Rectal smooth muscle tissue (tissue), 1 donor: Measurements from ENCODE around the gene R3HCC1L.
"Not testable (repeated sequence)": the region's sequence is repeated elsewhere in the genome, so short reads cannot be mapped to it uniquely, and the experiment has no call there.

Experiments
- H3K27ac ChIP-seq: one replicate; pipeline ENCODE4 v1.7.0; 2013; ENCODE audit warnings: low read depth, low read length, inconsistent platforms
- H3K27me3 ChIP-seq: one replicate; pipeline ENCODE4 v1.7.0; 2013; ENCODE audit warnings: low read length; ENCODE audit not compliant: control insufficient read depth, insufficient read depth
- H3K36me3 ChIP-seq: one replicate; pipeline ENCODE4 v1.7.0; 2013; ENCODE audit warnings: low read length; ENCODE audit not compliant: control insufficient read depth, insufficient read depth
- H3K4me1 ChIP-seq: one replicate; pipeline ENCODE4 v1.7.0; 2013; ENCODE audit warnings: low read length; ENCODE audit not compliant: control insufficient read depth, insufficient read depth
- H3K4me3 ChIP-seq: one replicate; pipeline ENCODE4 v1.7.0; 2013; ENCODE audit warnings: low read length
- H3K9ac ChIP-seq: one replicate; pipeline ENCODE4 v1.7.0; 2013; ENCODE audit warnings: low read length

R3HCC1L gene

DNA sequence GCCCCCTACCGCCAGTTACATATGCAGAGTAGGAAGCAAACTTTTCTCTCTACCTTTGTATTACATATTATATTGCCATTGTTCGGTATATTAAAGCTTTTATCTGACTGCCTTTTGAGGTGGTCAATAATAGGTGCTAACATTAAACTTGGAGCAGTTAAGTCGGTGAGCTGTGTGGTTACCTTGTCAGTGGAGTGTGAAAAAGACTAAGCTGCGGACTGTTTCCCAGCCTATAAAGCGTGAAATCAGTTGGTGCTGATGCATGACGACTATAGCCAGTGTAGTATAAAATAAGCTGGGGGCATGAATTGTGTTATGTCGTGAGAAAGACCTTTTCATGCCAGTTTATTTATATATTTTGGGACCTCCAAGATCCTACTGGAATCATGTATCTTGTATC lies 33.7 kb downstream of the R3HCC1L start:
- Histone ChIP-seq H3K36me3 (peaks cover 2% of the 10 kb centered on the region), H3K4me1 (peaks cover 8% of the 10 kb centered on the region), H3K27ac (no peak overlapping the region), H3K9ac (no peak overlapping the region), H3K27me3 (no peaks in the 10 kb centered on the region), H3K4me3 (no peak overlapping the region)

DNA sequence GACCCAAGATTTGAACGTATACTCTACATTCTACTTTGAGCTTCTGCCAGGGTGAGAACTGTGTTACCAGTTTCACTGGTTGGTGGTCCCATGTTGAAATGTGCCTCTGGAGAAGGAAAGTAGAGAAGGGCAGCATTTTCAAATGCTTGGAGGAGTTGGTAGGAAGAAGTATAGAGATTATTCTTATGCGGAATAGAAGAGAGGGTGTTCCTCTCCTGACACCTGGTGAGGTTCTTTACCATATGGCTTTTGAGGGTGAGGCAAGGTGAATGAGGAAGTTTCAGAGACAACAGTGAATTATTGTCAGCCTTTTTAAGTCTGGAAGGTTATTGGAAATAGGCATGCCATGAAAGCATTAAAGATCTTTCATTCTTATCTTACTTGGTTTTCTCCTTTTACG lies 34.3 kb downstream of the R3HCC1L start:
- Histone ChIP-seq H3K4me3 (no peak overlapping the region), H3K27me3 (no peaks in the 10 kb centered on the region), H3K27ac (no peak overlapping the region), H3K36me3 (peaks cover 2% of the 10 kb centered on the region), H3K9ac (no peak overlapping the region), H3K4me1 (peaks cover 8% of the 10 kb centered on the region)

DNA sequence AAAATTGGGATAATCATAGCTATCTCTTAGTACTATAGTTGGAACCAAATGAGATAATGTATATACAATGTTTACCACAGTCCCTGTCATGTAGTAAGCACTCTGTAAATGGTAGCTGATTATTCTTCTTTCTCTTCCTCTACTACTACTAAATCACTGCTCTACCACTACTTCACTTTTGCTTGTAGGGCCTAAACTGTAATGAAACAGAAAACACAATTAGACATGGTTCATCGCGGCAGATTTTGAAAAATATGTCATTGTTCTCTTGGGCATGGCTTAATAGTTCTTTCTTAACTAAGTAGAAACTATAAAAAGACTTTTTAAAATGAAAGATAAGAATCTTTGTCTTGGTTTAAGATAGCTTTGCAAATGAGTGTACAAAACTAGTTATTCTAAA lies 34.9 kb downstream of the R3HCC1L start:
- no peak overlapping the region for H3K27ac ChIP-seq
- no peak overlapping the region for H3K4me3 ChIP-seq
- peaks cover 8% of the 10 kb centered on the region for H3K4me1 ChIP-seq
- H3K9ac ChIP-seq, result no peak overlapping the region
- H3K27me3 ChIP-seq, result no peaks in the 10 kb centered on the region
- peaks cover 2% of the 10 kb centered on the region for H3K36me3 ChIP-seq

DNA sequence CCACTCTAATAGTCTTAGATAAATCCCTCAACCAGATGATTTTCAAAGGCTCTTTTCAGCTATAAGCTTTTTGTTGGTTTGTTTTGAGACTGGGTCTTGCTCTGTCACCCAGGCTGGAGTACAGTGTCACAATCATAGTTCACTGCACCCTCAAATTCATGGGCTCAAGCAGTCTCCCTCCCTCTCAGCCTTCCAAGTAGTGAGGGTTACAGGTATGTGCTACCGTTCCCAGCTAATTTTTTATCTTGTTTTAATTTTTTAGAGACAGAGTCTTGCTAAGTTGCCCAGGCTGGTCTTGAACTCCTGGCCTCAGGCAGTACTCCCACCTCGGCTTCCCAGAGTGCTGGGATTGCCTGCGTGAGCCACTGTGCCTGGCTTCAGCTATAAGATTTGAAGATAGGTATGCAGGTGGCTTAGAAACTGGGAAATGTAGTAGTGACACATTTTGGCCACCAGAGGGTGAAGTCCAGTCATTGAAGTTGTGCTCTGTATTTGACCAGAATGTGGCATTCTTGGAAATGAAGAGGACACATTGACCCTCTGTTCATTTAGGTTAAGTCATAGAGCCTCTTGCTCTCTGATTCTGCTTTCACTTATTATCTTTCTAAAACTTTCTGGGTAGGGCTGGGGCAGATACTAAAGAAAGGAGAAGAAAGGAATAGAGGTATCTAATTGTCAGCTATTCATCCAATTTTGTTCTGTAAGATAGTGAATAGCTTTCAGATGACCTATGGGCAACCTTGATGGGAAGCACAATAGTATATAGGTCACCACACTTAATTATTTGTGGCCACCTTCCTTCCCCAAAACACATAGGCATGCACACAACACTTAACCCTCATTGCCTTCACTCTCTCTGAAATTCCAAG lies 36.0 kb downstream of the R3HCC1L start:
- H3K9ac ChIP-seq, result no peak overlapping the region
- no peaks in the 10 kb centered on the region for H3K27me3 ChIP-seq
- H3K27ac ChIP-seq, result no peak overlapping the region
- no peak overlapping the region for H3K4me3 ChIP-seq
- peaks cover 8% of the 10 kb centered on the region for H3K4me1 ChIP-seq
- H3K36me3 ChIP-seq, result no peaks in the 10 kb centered on the region

- Histone ChIP-seq H3K27me3 (no peaks in the 10 kb centered on the region), H3K27ac (no peak overlapping the region), H3K4me3 (no peak overlapping the region)
Measured at GRCh38 chr10:98172073-98172472, 37.6 kb downstream of the R3HCC1L start.

DNA sequence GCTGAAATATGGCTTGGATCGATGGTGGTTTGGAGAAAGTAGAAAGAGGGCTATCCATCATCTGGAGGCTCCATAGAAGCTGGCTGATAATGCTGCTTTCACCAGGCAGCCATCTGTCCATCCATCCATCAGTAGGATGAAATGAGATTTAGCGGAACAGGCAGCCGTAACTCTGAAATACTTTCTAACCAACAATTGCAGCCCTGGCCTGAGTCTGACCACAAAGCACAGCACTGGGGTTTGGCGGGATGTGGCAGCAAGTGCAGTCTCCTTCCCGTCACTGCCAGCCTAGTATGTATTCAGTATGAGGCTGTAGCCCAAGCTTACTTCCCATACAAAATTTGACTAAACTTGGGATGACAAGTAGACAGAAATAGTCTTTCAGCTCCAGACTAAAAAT lies 38.0 kb downstream of the R3HCC1L start:
- no peak overlapping the region for H3K27ac ChIP-seq
- no peak overlapping the region for H3K9ac ChIP-seq
- H3K27me3 ChIP-seq, result no peaks in the 10 kb centered on the region
- no peak overlapping the region for H3K4me3 ChIP-seq
- no peaks in the 10 kb centered on the region for H3K36me3 ChIP-seq
- H3K4me1 ChIP-seq, result peaks cover 8% of the 10 kb centered on the region

More at GRCh38 chr10:98172073-98172472, 37.6 kb downstream of the R3HCC1L start:
- no peaks in the 10 kb centered on the region for H3K36me3 ChIP-seq
- peaks cover 8% of the 10 kb centered on the region for H3K4me1 ChIP-seq
- H3K9ac ChIP-seq, result no peak overlapping the region

DNA sequence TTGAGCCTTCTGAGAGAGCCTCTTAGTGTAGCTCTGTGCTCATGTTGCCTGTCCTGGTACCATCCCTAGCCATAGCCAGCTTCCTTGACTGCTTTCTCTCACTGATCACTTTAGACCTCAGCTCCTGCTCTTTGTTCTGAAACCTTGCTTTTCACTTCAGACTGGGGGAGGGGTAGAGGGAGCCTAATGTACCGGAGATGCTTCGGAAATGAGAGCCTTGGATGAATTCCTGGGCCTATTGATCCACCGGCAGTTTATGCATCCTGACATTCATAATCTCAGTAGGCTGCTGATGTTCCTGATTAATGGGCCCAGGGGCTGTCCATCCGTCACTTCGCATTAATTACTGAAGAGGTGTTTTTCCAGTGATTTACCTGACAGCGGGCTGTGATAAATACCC lies 38.8 kb downstream of the R3HCC1L start:
- no peaks in the 10 kb centered on the region for H3K27me3 ChIP-seq
- no peak overlapping the region for H3K9ac ChIP-seq
- H3K36me3 ChIP-seq, result no peaks in the 10 kb centered on the region

DNA sequence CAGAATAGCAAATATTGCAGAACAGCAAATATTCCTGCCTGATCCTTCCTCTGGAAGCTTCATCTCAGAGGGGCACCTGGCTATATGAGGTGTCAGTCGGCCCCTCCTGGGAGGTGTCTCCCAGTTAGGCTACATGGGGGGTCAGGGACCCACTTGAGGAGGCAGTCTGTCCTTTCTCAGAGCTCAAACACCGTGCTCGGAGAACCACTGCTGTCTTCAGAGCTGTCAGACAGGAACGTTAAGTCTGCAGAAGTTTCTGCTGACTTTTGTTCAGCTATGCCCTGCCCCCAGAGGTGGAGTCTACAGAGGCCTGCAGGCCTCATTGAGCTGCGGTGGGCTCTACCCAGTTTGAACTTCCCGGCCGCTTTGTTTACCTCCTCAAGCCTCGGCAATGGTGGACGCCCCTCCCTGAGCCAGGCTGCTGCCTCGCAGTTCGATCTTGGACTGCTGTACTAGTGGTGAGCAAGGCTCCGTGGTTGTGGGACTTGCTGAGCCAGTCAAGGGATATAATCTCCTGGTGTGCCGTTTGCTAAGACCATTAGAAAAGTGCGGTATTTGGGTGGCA lies 48.0 kb downstream of the R3HCC1L start:
- H3K4me1 ChIP-seq, H3K9ac ChIP-seq, H3K4me3 ChIP-seq, H3K36me3 ChIP-seq, H3K27ac ChIP-seq, H3K27me3 ChIP-seq: not testable (repeated sequence)

More for the DNA sequence above, 38.8 kb downstream of the R3HCC1L start:
- Histone ChIP-seq H3K4me3 (no peak overlapping the region), H3K27ac (no peak overlapping the region), H3K4me1 (peaks cover 8% of the 10 kb centered on the region)

DNA sequence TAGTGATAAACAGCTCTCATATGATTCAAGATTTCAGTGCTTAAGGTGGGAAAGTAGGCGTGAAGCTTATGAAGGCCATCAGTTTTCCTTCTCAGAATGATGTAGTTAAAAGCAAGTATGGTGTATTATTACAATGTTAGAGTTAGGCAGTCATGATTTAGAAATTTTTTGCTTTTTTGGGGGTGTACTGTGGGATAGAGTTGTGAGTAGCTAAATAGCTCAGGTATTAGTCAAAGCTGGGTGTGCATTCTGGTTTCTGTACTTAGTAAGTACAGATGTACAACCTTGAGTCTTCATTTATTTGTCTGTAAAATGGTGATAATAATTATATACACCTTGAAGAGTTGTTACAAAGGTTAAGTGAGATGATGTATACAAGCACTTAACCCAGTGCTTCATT lies 52.2 kb downstream of the R3HCC1L start:
- no peaks in the 10 kb centered on the region for H3K4me1 ChIP-seq
- H3K9ac ChIP-seq, result no peak overlapping the region
- no peaks in the 10 kb centered on the region for H3K27me3 ChIP-seq
- H3K4me3 ChIP-seq, result no peak overlapping the region
- no peak overlapping the region for H3K27ac ChIP-seq
- H3K36me3 ChIP-seq, result peaks cover 5% of the 10 kb centered on the region

GRCh38 chr10:98190773-98191172 lies 56.3 kb downstream of the R3HCC1L start:
- H3K27me3 ChIP-seq, H3K9ac ChIP-seq, H3K4me3 ChIP-seq, H3K27ac ChIP-seq, H3K36me3 ChIP-seq, H3K4me1 ChIP-seq: not testable (repeated sequence)

- no peak overlapping the region for H3K4me3 ChIP-seq
Measured at GRCh38 chr10:98193037-98193436, 58.6 kb downstream of the R3HCC1L start.

DNA sequence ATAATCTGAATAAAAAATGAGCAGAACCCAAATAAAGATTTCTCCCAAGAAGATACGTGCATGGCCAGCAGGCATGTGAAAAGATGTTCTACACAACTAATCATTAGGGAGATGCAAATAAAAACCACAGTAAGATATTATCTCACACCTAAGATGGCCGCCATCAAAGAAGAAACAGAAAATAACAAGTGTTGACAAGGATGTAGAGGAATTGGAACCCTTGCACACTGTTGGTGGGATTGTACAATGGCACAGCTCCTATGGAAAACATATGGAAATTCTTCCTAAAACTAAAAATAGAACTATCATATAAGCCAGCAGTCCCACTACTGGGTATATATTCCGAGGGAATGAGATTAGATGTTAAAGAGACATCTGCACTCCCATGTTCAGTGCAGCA lies 60.2 kb downstream of the R3HCC1L start:
- Histone ChIP-seq H3K4me3 (no peak overlapping the region), H3K36me3 (no peaks in the 10 kb centered on the region), H3K27ac (no peak overlapping the region), H3K4me1 (no peaks in the 10 kb centered on the region), H3K27me3 (no peaks in the 10 kb centered on the region), H3K9ac (no peak overlapping the region)

More at GRCh38 chr10:98193037-98193436, 58.6 kb downstream of the R3HCC1L start:
- no peak overlapping the region for H3K27ac ChIP-seq
- no peaks in the 10 kb centered on the region for H3K4me1 ChIP-seq
- H3K9ac ChIP-seq, result no peak overlapping the region
- no peaks in the 10 kb centered on the region for H3K27me3 ChIP-seq
- no peaks in the 10 kb centered on the region for H3K36me3 ChIP-seq

DNA sequence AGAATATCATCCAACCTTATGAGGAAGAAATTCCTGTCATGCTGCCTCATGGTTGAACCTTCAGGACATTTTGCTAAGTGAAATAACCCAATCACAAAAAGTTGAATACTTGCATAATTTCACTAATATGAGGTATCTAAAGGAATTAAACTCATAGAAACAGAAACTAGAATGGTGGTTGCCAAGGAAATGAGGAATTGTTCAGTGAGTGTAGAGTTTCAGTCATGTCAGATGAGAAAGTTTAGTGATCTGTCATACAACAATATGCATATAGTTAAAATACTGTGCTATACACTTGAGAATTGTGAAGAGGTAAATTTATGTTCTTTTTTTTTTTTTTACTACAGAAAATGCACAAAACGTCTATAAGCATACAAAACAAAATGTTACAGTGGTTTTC lies 60.7 kb downstream of the R3HCC1L start:
- Histone ChIP-seq H3K4me3 (no peak overlapping the region), H3K9ac (no peak overlapping the region), H3K27me3 (no peaks in the 10 kb centered on the region), H3K27ac (no peak overlapping the region), H3K36me3 (no peaks in the 10 kb centered on the region), H3K4me1 (no peaks in the 10 kb centered on the region)
